ENCODE data around the gene SCN5A. TPM values are rescaled to one million over a fixed set of nuclear protein-coding genes. Genes with fewer than 3 reads are reported as not detected.

Gene SCN5A
- total and polyA plus RNA-seq, 2 of the 8 experiments (the other 6 are each of a cell fraction or from before 2014, with no cell fraction given), result 4.8 to 11.4 TPM

- Histone ChIP-seq H3K27me3 (replicated peaks in 1 of 4; ENCODE audit: control insufficient read depth in 3 of 4, extremely low read depth in 1 of 4, insufficient read depth in 3 of 4, low read length in 3 of 4) (no peaks in the 10 kb centered on the region), H3K14ac (ENCODE audit: insufficient read length) (no peak overlapping the region), H3K4ac (replicated peaks; ENCODE audit: insufficient read length, low read depth, low read length) (no peak overlapping the region), H3K4me3 (ENCODE audit: extremely low read depth in 1 of 4, insufficient read depth in 2 of 4, low read depth in 3 of 4, low read length in 4 of 4) (no peak overlapping the region), H4K8ac (ENCODE audit: extremely low read depth, insufficient read depth, low read length) (no peak overlapping the region), H3K23ac (ENCODE audit: insufficient read length) (no peak overlapping the region), H3K36me3 (ENCODE audit: control insufficient read depth in 2 of 4, insufficient read depth in 4 of 4, low read length in 3 of 4) (no peaks in the 10 kb centered on the region), H3K79me1 (ENCODE audit: low read depth, low read length) (no peaks in the 10 kb centered on the region), H3K79me2 (ENCODE audit: control insufficient read depth in 1 of 2, insufficient read depth in 2 of 2, low read length in 2 of 2) (no peaks in the 10 kb centered on the region), H4K5ac (ENCODE audit: insufficient read length, low read depth, low read length) (no peak overlapping the region), H2BK120ac (replicated peaks; ENCODE audit: low read depth, low read length) (no peak overlapping the region), H3K56ac (replicated peaks; ENCODE audit: insufficient read length, low read depth, low read length) (no peak overlapping the region), H2AFZ (ENCODE audit: low read length) (no peak overlapping the region), H4K20me1 (replicated peaks in 1 of 2; ENCODE audit: control insufficient read depth in 1 of 2, insufficient read depth in 2 of 2, low read length in 2 of 2) (peaks cover 0 to 3% of the 10 kb centered on the region in 2 experiments), H2BK12ac (ENCODE audit: low read depth, low read length) (no peak overlapping the region), H3K23me2 (ENCODE audit: low read depth, low read length) (no peaks in the 10 kb centered on the region), H3K9ac (replicated peaks in 1 of 4; ENCODE audit: extremely low read depth in 1 of 4, low read depth in 3 of 4, low read length in 3 of 4) (no peak overlapping the region; a peak in 1 of 7 replicates), H4K91ac (replicated peaks; ENCODE audit: insufficient read length, low read length) (no peak overlapping the region), H3K4me1 (replicated peaks in 1 of 4; ENCODE audit: control insufficient read depth in 3 of 4, insufficient read depth in 4 of 4, low read length in 3 of 4) (peaks cover 0 to 11% (median 4%) of the 10 kb centered on the region in 4 experiments; a peak in 6 of 7 replicates), H2BK15ac (ENCODE audit: low read length) (peak overlapping the region; percentile 40; the same call in 1 of the 2 replicates), H2AK5ac (ENCODE audit: low read depth, low read length) (no peak overlapping the region), H3K9me3 (ENCODE audit: insufficient read depth in 2 of 2, low read depth in 1 of 2, low read length in 1 of 2) (no peaks in the 10 kb centered on the region), H3K4me2 (ENCODE audit: insufficient read depth in 1 of 2, low read depth in 2 of 2, low read length in 2 of 2) (0 out of 4 replicates have a peak overlapping the region, but pooled peaks of 1 of the 2 experiments have one; percentile 9), H2BK5ac (ENCODE audit: low read depth, low read length) (no peak overlapping the region; the same call in 1 of the 2 replicates), H3K27ac (ENCODE audit: low read depth, low read length) (no peak overlapping the region), H2BK20ac (ENCODE audit: low read length) (no peak overlapping the region), H3K18ac (ENCODE audit: extremely low read depth, low read length) (peak overlapping the region; percentile 13; the same call in 1 of the 2 replicates)
- POLR2A ChIA-PET (ENCODE audit: partially characterized antibody), result no interaction called here
- TF ChIP-seq GABPA (IDR thresholded peaks at IDR 0.05; ENCODE audit: borderline replicate concordance, insufficient read depth, low read length), result no peak
- 71% methylated on average over 5 of the region's 5 CpGs; no CpG with 5 or more reads in 1 of the 2 experiments for WGBS, 2 experiments (ENCODE audit: extremely low coverage in 1 of 2, insufficient coverage in 1 of 2, insufficient read length in 1 of 2, insufficient replicate concordance in 2 of 2, low coverage in 1 of 2, low lambda C conversion rate in 2 of 2, missing lambda C conversion rate in 1 of 2)
- DNase-seq (ENCODE audit: low read depth in 1 of 2, low spot score in 2 of 2) (no peak), FAIRE-seq (no peak)
- CTCF ChIA-PET (ENCODE audit: partially characterized antibody), result interaction anchor here (0.6 to 30.9 kb wide), 13 partner anchors 6 to 148 kb away, joined by 3 to 538 read pairs (median 4); partner anchors contain the start of gene SCN5A
These were observed 18.9 kb downstream of the SCN5A start for GRCh38 chr3:38630606-38631005.
